Stimulated activated CD4-positive, alpha-beta T cell treated with anti-CD3 and anti-CD28 coated beads, TNF-alpha, amount 100 ng/mL, for 24 hours (primary cell): Measurements from ENCODE around the gene CASKIN1.

Source experiments
- DNase-seq, 3 experiments: peaks; one replicate each; pipeline ENCODE4 v3.0.0-alpha.2; 2020; ENCODE audit warnings: low read depth in 3 of 3

CASKIN1 gene

DNA sequence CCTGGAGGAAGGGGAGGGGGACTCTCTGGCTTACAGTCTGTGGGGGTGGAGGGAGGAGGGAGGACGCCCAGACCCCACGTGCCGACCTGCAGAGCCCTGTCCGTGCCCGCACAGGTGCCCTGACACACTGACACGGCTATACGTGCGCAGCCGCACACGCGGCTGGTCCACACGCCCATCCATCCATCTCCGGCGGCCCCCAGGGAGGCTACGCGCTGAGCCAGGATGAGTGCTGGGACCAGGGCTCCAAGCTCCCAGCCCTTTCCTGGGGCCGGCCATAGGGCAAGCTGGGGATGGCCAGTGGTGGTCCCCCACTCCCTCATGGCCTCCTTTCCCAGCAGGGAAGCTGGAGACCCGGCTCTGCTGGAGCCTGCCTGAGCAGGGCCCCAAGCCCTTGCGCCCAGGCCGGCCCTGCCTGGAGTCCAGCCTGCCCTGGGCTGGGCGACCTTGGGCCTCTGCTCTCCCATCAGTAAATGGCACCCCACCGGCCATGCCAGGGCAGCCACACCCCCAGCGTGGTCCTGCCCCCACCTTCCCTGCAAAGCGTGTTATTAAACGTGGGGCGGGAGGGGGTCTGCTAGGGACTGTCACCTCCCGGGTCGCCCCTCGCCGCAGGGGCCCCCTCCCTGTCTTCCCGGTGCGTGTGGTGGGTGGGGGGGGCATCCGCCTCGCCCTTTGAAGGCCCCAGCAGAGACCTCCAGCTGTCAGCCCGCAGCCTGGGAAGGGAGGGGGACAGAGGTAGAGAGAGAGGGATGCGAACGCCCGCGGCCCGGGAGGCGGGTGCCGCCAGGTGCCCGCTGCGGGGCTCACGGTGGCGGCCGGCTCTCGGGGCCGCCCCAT, 863 bp downstream of the CASKIN1 start:
- no peak for DNase-seq

DNA sequence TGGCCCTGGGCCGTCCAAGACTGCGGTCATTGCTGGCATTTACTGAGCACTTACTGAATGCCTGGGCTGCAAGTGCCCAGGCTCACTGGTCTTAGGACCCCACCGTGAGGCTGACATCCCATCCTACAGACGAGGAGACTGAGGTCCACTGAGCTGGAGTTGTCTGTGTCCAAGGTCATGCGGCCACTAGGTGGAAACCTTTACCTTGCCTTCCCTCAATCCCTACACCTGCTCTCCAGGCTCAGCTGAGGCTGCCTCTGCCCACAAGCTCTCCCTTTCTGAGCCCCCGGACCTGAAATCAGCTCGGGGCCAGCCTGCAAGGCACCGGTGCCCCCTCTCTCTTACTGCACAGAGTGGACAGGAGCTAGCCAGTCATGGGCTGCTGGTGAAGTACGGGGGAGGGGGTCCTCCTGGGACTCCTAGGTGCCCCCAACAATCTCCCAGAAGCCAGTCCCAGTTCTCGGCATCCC, 1.5 kb downstream of the CASKIN1 start:
- DNase-seq: no peak

DNA sequence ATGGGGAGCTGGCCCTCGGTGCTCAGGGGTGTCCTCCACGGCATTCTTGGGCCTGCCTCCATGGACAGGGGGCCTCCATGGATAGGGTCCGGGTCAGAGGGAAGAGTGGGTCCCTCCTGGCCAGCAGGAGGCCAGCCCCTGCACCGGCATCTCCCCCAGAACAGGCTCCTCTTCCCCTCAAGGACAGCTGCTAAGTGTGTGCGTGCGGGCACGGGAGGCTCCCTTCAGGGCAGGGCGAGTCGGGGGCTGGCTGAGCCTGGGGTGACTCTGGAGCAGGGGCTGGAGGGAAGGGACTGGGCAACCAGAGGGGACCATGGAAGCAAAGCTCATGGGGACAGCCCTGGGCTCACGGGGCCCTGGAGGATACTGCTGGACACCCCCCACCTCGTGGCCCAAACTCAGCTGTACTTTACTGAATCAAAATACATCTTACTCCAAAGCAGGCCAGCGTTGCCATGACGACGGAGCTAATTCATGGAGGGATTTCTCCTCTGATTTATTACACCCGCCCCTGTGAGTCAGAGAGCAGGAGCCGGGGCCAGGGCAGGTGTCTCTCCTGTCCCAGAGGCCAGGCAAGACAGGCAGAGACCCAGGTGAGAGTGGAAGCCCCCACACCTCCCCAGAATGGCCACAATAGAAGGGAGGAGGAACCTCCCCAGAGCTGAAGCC, 2.1 kb downstream of the CASKIN1 start:
- no peak for DNase-seq

DNA sequence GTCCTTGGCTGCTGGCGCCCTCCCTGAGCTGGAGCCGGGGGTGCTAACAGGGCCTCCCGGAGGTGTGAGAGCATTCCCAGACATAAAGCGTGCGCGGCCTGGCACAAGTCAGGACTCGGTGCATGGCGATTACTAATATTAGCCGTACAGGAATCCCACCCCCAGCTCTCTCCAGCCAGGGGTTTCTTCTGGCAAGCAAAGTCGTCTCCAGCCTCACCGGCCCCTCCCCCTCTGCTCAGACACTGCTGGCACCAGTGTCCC, 5.0 kb downstream of the CASKIN1 start:
- no peak for DNase-seq

DNA sequence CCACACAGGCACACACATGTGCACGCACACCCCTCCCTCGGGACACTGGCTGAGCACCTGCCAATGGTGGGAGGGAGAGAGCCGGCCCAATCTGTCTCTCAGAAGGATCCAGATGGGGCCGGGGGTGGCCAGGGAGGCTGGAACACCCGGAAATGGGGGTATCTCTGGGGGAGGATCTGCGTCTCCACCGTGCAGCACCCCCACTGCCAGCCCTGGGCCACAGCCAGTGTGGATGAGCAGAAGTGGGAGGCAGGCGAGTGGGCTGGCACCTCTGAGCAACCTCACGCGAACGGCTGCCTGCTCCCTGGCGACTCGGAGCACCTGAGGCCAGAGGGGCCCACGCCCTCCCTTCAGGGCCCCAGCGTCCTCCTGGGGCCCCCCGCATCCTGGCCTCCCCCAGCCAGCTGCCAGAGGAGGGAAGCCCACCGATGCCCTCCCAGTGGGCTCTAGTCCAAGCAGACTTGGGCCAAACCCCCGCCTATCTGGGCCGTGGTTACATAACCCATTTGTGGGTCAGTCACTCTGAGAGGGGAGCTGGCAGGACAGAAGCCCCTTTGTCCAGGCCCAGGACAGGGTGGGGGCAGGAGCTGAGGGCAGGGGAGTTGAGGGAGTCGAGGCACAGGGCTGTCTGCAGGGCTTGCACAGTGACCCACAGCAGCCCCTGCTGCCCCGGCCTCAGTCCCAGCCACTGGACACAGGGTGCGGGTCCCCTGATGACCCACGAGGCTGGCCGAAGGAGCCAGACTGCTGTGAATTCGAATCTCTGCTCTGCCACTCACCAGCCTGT, 5.6 kb downstream of the CASKIN1 start:
- DNase-seq: no peak

DNA sequence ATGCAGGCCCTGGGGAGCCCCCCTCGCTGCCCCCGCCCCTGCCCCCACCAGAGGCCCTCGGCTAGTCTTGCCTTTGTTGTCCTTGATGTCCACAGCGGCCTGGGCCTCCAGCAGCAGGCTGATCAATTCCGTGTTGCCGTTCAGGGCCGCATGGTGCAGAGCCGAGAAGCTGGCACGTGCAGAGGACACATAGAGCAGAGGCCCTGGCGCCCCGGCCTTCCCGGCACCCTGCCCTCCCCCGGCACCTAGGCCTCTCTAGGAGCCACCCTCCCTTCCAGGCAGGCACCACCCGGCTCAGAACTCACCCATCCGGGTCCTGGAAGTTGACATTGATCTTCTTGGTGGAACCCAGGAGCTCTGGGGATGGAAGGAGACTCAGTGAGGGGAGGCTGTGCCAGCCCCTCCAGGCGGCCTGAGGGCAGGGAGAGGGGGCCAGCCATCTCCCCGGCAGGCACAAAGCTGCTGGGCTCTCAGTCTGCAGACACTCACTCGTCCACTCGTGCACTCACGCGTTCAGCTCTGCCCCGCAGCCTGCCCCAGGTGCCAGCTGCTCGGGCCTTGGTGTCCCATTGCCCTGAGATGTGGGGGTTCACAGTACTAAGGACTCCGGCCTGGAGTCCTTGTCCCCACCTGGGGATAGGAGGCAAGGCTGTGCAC, 6.3 kb downstream of the CASKIN1 start:
- DNase-seq: no peak

DNA sequence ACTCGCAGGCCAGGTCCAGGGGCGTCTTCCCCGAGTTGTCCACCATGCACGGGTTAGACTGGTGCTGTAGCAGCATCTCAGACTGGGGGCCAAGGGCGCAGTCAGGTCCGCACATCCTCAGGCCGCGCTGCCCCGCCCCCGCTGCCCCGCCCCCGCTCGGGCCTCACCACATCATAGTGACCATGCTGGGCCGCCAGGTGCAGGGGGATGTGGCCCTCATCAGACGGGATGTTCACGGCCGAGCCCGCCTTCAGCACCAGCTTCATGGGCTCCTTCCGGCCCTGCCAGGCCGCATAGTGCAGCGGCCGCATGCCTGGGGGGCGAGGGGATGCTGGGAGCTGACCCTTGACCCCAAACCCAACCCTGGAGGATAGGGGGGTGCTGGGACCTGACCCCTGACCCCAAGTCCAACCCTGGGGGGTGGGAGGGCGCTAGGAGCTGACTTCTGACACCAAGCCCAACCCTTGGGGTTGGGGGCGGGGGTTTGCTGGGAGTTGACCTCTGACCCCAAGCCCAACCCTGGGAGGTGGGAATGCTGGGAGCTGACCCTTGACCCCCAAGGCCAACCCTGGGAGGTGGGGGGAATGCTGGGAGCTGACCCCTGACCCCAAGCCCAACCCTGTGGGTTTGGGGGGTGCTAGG, 7.0 kb downstream of the CASKIN1 start:
- DNase-seq: no peak

DNA sequence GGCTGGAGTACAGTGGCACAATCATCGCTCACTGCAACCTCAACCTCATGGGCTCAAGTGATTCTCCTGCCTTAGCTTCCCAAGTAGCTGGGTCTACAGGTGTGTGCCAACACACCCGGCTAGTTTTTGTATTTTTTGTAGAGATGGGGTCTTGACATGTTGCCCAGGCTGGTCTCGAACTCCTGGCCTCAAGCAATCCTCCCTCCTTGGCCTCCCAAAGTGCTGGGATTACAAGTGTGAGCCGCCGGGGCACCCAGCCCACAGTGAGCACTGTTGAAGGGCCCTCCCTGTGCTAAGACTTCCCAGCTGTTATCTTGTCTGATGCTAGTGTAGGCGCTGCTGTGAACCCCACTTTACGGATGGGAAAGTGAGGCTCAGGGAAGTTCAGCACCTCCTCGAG, 8.0 kb downstream of the CASKIN1 start:
- no peak for DNase-seq

DNA sequence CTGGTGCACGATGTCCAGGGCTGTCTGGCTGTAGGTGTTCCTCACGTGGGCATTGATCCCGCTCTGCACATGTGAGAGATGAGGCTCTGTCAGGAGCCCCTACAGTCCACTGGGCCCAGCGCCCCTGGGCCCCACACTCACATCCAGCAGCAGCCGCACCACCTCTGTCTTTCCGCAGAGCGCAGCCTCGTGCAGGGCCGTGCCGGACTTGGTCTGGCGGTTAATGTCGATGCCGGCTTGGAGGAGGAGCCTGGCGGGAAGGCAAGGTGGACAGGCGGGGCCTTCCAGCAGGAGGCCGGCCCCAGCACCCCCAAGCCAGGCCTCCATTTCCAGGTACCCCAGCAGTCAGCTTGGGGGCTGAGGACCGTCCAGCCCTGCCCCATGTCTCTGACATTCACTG, 9.2 kb downstream of the CASKIN1 start:
- DNase-seq: no peak

DNA sequence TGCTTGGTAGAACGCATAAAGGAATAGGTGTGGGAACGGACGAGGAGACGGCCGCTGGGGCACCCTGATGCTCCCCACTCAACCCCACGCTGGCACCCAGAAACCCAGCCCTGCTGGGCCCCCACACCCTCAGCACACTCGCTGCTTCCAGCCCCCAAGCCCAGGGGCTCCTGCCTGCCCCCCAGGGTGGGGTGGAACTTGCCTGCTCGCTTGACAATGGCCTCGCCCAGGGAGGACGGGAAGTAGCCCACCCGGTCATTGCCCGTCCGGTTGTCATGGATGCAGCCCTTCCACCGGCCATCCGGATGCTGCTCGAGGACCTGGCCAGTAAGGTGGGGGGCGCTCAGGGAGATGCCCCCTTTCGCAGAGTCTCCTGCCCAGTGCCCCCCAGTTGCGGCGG, 9.9 kb downstream of the CASKIN1 start:
- no peak for DNase-seq

DNA sequence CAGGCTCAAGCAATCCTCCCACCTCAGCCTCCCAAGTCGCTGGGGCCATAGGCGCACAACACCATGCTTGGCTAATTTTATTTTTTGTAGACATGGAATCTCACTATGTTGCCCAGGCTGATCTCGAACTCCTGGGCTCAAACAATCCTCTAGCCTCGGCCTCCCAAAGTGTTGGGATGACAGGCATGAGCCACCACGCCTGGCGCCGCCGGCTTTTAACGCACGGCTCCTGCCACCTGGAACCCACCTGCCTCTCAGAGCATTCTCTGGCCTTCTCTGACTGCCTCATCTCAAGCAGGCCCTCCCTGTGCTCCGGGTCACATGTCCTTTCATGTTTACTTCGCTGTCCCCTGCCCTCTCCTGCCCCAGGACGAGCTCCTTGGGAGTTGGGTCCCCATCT, 10.3 kb downstream of the CASKIN1 start:
- no peak for DNase-seq

DNA sequence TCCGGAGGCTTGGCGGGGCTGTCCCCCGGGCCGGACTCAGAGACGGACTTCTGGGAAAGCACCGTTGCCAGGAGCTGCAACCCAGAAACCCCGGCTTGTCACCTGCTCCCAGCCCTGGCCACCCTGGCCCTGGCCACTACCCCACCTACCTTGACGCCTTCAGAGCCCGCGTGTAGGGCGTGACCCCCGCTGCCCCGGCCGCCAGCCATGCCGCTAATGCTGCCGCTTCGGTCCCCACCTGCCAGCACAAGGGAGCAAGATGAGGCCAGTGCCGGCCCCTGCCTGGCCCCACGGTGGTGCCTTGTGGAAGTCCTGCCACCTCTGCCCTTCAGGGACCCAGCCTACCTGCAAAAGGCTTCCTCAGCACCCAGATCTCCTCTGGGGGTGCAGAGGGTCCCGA, 11.4 kb downstream of the CASKIN1 start:
- no peak for DNase-seq

DNA sequence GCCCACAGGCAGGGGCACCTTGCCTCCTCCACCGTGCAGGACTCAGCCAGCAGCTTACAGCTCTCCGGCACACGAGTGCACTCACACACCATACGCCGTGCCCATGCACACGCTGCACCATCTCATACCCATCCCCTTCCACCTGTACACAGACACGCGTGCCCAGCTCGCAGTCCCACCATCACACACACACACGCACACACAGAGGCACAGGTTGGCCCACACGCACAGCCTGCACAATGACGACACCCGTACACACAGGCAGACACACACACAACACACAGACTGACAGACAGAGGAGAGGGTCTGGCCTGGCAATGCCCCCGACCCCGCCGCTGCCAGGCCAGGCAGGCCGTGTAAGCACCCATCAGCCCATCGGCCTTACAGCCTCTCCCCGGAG, 12.1 kb downstream of the CASKIN1 start:
- DNase-seq: no peak

DNA sequence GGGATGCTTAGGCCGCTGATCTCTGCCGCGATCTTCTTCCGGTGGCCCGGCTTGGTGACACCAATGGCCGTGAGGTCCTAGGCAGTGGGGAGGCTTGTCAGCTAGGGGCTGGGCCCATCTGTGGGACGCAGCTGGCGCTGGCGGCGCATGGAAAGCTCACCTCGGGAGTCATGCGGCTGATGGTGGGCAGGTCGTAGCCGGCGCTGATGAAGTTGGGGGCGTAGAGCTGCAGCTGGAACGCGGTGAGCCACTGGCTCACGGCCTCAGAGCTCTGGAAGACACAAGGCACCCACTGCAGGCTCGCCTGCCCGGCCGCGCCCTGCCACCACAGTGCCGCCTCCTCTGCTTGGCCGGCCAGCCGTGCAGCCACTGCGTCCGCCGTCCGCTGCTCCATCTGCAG, 12.7 kb downstream of the CASKIN1 start:
- no peak for DNase-seq

DNA sequence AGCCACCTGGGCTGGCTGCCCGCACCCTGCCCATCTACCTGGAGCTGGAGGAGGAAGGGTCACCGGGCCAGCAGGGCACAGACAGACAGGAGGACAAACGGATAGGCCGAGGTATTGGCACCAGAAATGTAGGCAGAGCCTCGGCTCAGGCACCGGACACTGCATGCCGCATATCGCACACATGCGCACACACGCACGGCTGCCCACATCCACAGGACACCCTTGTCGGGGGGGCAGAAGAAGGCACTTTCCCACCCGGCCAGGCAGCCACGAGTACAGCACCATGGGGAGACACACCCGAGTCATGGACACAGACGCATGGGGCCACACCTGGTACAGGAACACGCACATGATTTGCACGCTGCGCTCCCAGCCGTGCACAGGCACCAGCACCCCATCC, 14.5 kb downstream of the CASKIN1 start:
- DNase-seq: no peak

DNA sequence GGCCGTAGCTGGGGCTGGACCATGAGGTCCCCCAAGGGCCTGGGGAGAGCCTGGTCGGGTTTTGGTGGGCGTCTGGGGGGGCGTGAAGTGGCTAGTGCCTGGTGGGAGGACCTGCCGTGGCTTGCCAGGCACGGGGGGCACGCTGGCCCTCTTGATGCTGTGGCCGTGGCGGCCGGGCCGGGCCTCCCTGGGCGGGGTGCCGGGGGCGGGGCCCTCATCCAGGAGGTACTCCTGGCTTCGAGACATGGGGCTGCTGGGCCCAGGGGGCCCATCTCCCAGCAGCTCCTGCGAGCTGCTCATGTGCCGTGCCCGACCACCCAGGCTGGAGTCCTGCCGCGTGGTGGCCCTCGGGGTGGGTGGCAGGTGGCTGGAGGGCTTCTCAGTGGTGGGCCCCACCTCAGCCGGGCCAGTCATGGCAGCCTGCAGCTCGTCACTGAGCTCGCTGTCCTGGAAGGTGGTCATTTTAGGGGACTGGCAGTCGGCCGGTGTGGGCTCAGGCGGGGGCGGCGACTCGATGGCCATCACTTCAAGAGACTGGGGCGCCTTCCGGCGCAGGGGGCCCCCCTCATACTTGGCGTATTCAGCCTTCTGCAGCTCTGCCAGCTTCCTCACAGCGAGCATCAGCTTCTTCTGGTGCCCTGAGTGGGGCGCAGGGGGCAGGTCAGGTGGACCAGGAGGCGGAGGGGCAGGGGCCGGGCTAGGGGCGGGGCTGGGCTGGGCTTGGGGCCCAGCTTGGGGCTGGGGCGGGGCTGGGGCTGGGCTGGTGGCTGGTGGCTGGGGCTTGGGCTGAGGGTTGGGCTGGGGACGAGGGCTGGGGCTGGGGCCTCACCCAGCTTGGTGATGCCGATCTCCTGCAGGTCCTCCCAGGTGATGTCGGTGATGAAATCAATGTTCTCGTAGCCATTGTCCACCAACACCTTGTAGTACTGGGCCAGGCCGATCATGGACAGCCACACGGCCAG, 15.2 kb downstream of the CASKIN1 start:
- no peak for DNase-seq

DNA sequence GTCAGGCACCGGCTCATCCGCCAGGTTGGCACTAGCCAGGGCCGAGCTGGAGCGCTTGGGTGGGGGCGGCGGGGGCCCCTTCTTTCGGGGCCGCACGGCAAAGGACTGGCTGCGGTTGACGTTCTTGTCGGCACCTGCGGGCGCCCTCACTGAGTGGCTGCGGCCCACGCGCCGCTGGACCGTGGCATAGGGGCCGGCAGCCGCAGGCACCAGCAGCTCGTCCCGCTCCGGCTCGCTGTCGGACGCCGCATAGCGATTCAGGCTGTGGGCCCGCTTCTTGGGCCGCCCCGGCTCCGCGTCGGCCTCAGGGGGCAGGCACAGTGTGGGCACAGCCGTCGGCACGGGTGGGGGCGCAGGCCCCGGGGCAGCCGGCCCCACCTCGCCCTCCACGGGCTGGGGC, 15.9 kb downstream of the CASKIN1 start:
- DNase-seq: no peak

DNA sequence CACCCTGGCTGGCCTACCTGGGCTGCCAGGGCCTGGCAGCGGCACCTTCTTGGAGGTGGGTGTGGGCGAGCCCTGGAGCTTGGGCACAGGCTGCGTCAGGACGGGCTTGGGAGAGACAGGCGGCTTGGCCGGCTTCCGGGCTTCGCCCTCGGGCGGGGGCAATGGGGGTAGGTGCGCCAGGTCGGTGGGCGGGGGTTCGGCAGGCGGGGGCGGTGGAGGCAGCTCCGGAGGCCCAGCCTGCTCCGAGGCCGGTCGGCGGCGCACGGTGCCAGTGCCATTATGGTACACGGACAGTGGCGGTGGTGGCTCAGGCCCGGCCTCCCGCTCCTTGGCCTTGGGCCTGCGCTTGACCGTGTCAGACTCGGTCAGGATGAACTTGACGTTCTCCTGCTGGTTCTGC, 16.8 kb downstream of the CASKIN1 start:
- DNase-seq: no peak

DNA sequence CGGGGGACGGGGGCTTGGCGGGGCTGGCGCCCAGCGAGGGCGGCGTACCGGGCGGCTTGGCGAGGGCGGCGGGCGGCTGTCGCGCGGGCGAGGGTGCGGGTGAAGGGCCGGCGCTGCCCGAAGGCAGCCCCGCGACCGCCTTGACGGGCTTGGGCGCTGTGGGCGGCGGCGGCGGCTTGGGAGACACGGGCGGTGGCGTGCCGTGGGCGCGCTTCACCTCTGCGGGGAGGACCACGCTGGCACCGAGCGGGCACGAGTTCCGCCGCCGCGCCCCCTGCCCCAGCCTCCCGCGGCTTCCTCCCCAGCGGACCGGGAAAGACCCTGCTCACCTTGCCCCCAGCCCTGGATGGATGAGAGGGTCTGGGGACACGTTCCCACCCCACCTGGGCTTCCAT, 17.3 kb downstream of the CASKIN1 start:
- DNase-seq: no peak

DNA sequence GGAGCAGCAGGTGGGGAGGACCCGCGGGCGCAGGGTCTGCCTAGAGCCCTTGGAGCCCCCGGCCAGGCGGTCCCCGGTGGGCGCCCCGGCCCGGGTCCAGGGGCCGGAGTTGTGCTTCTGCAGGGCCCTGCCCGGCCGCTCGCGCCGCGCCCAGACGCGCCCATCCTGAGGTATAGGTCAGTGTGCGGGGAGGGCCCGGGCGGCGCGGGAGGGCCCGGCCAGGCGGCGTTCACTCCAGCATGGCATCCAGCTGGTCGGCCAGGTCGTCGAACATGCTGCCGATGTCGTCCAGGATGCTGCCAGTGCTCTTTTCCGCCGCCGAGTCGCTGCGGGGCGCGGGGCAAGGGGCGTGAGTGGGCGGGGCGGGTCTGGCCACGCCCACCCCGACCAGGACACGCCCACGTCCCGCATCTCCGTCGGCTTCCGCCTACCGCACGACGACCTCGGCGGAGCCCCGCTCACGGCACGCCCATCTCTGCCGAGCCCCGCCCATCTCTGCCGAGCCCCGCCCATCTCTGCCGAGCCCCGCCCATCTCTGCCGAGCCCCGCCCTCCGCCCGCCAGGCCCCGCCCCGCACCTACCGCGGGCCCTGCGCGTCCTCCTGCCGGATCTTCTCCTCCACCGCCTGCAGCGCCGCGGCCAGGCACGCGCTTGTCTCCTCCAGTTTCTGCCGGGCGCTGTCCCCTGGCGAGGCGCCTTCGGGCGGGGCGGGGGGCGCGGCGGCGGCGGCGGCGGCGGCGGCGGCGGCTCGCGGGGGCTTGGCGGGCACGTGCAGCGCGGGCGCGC, 17.9 kb downstream of the CASKIN1 start:
- DNase-seq: no peak
